ENCODE measurements around the gene NTHL1. TPM values are rescaled to one million over a fixed set of nuclear protein-coding genes. Genes with fewer than 3 reads are reported as not detected.

NTHL1 gene
- total and polyA plus RNA-seq, 2 of the 13 experiments (the other 11 are each of a cell fraction or from before 2014, with no cell fraction given): 47.5 to 64.9 TPM

DNA sequence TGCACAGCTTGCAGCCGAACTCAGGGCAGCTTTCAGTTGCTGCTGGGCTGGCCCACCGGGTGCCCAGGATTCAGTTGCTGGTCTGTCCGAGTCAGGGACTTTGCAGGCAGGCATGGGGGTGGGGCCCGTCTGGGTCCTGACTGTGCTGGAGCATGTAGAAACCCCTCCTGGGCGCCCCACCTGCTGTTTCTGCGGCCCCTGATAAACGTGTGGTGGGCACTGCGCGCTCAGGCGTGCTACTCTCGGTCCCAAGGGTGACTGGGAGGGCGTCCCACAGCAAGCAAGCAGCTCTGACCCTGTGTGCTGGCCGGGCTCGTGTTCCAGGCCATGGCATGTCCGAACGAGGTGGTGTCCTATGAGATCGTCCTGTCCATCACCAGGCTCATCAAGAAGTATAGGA lies 12.7 kb upstream of the NTHL1 start:
- WGBS (ENCODE audit: low lambda C conversion rate): 97% methylated on average over 6 of the region's 17 CpGs
- Histone ChIP-seq H3K4me2 (ENCODE audit: low read depth, low read length) (no peak overlapping the region), H3K36me3 (replicated peaks in 1 of 2; ENCODE audit: control insufficient read depth in 1 of 2, insufficient read depth in 2 of 2, low read length in 2 of 2) (peaks cover 7 to 9% of the 10 kb centered on the region in 2 experiments; a peak in 3 of 5 replicates), H3K4me1 (ENCODE audit: insufficient read depth, low read length) (no peaks in the 10 kb centered on the region), H2AFZ (ENCODE audit: low read length) (no peak overlapping the region), H3K27ac (ENCODE audit: extremely low read length, insufficient read depth, low read length) (no peak overlapping the region), H4K20me1 (ENCODE audit: insufficient read depth, low read length) (no peaks in the 10 kb centered on the region), H3K79me2 (ENCODE audit: insufficient read depth, low read length) (no peaks in the 10 kb centered on the region), H3K27me3 (ENCODE audit: control insufficient read depth in 1 of 2, insufficient read depth in 2 of 2, low read length in 2 of 2) (no peaks in the 10 kb centered on the region), H3K9me3 (ENCODE audit: low read length) (no peaks in the 10 kb centered on the region), H3K9ac (ENCODE audit: insufficient read depth, low read depth, low read length) (no peak overlapping the region), H3K4me3 (replicated peaks in 1 of 3; ENCODE audit: insufficient read depth in 1 of 3, low read depth in 2 of 3, low read length in 3 of 3) (no peak overlapping the region)
- FAIRE-seq (no peak), ATAC-seq (no peak), DNase-seq (ENCODE audit: low spot score) (no peak)
- TF ChIP-seq HOXA5 (CRISPR knock-in tag; IDR thresholded peaks at IDR 0.05) (no peak), DRAP1 (CRISPR knock-in tag; IDR thresholded peaks at IDR 0.05) (no peak), YEATS2 (CRISPR knock-in tag; IDR thresholded peaks at IDR 0.05; ENCODE audit: borderline replicate concordance) (no peak), MEIS1 (CRISPR knock-in tag; IDR thresholded peaks at IDR 0.05; ENCODE audit: borderline replicate concordance) (no peak), GZF1 (CRISPR knock-in tag; IDR thresholded peaks at IDR 0.05) (no peak), TEAD2 (CRISPR knock-in tag; IDR thresholded peaks at IDR 0.05) (no peak), ZNF816 (CRISPR knock-in tag; IDR thresholded peaks at IDR 0.05; ENCODE audit: borderline replicate concordance) (no peak), FOXJ3 (CRISPR knock-in tag; IDR thresholded peaks at IDR 0.05; ENCODE audit: borderline replicate concordance) (no peak), PTBP1 (IDR thresholded peaks at IDR 0.05; ENCODE audit: low read depth, low read length, poor library complexity, severe bottlenecking) (no peak), ZNF784 (CRISPR knock-in tag; IDR thresholded peaks at IDR 0.05; ENCODE audit: borderline replicate concordance) (no peak), ZNF281 (CRISPR knock-in tag; IDR thresholded peaks at IDR 0.05; ENCODE audit: borderline replicate concordance) (no peak), ZFX (CRISPR knock-in tag; IDR thresholded peaks at IDR 0.05; ENCODE audit: low read depth) (no peak), ZNF879 (CRISPR knock-in tag; IDR thresholded peaks at IDR 0.05) (no peak), TP53 (CRISPR knock-in tag; conservative IDR thresholded peaks at IDR 0.05) (no peak), ZNF616 (CRISPR knock-in tag; IDR thresholded peaks at IDR 0.05; ENCODE audit: low read depth) (no peak), U2AF2 (IDR thresholded peaks at IDR 0.05; ENCODE audit: low read depth, low read length) (no peak), FOXM1 (CRISPR knock-in tag; IDR thresholded peaks at IDR 0.05) (no peak), ZNF44 (CRISPR knock-in tag; IDR thresholded peaks at IDR 0.05) (no peak), KAT7 (CRISPR knock-in tag; IDR thresholded peaks at IDR 0.05; ENCODE audit: borderline replicate concordance) (no peak), ZNF746 (CRISPR knock-in tag; IDR thresholded peaks at IDR 0.05) (no peak)
- intact Hi-C loops (cut with micrococcal nuclease; ENCODE audit: unreplicated experiment): no loop called here
- BruUV-seq (replicated peaks): no TSS peak
- CTCF ChIA-PET (ENCODE audit: low intra/inter-chr PET ratio, low total read pairs): no interaction called here
- in situ Hi-C loops (cut with HindIII; ENCODE audit: extremely low pct_ligation_motif_present, low pct_unique_long_range_greater_than_20kb): no loop called here
- POLR2A ChIA-PET: no interaction called here
